ENCODE data around the gene DDIT4L.
"Not testable (repeated sequence)": the region's sequence is repeated elsewhere in the genome, so short reads cannot be mapped to it uniquely, and the experiment has no call there.

DDIT4L gene

GRCh38 chr4:100166297-100167039 is 23.8 kb downstream of the DDIT4L start:
- DNase-seq (ENCODE audit: low read depth in 2 of 2), result no peak

DNA sequence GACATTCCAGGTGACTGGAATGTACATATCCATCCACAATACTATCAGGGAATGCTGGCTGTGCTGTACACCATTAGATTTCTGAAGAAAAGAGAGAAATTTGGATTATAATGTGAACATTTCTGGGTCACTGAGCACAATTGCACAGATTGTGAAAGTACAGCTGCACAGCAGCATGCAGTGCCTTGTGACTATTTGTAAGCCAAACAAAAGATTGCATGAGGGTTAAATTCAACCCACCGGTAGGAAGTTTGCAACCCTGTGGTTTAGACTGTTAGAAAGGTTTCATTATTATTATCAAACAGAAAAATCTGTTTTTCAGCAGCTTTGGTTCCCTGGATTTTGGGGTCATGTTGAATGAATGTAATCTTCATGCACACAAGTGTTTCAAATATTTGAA is 24.5 kb downstream of the DDIT4L start:
- DNase-seq (ENCODE audit: low read depth in 2 of 2), result no peak

- DNase-seq (ENCODE audit: low read depth in 2 of 2), result no peak
Measured at GRCh38 chr4:100164808-100165760, 25.2 kb downstream of the DDIT4L start.

GRCh38 chr4:100162027-100162685 is 28.1 kb downstream of the DDIT4L start:
- DNase-seq (ENCODE audit: low read depth in 2 of 2), result no peak

DNA sequence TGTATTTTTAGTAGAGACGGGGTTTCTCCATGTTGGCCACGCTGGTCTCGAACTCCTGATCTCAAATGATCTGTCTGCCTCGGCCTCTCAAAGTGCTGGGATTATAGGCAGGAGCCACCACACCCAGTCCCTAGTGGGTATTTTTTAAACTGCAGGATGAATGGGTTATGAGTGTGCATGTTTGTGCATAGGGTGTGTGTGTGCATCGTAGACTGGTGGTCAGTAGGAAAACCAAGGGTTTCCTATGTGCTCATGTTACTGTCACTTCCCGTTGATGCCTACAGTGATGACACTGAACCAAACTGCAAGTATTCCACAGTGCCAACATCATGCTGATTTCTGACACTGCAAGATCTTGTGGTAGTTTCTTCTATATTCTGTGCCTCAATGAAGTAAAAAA is 41.1 kb downstream of the DDIT4L start:
- no peak for DNase-seq (ENCODE audit: low read depth in 2 of 2)

- DNase-seq (ENCODE audit: low read depth in 2 of 2), result no peak
Measured at GRCh38 chr4:100147684-100148083, 42.6 kb downstream of the DDIT4L start.

- DNase-seq (ENCODE audit: low read depth in 2 of 2), result no peak
Measured at GRCh38 chr4:100147198-100147597, 43.1 kb downstream of the DDIT4L start.

DNA sequence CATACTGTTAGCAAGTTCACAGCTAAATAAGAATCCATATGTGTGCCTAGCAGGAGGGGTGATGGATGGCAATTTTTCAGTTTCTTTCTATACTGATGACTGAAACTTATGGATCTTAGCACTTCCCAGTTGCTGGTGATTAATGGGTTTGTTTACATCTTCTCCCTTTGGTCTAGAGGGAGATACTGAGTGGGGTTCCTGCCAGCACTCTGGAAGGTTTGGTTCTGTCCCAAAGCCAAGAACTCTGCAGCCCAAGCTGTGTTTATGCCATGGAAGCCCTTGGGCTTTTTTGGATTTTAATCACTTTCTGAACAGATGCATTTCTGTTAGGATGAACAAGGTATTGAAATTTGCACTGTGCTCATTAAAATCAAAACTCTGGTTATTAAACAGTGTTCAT is 43.5 kb downstream of the DDIT4L start:
- no peak for DNase-seq (ENCODE audit: low read depth in 2 of 2)

DNA sequence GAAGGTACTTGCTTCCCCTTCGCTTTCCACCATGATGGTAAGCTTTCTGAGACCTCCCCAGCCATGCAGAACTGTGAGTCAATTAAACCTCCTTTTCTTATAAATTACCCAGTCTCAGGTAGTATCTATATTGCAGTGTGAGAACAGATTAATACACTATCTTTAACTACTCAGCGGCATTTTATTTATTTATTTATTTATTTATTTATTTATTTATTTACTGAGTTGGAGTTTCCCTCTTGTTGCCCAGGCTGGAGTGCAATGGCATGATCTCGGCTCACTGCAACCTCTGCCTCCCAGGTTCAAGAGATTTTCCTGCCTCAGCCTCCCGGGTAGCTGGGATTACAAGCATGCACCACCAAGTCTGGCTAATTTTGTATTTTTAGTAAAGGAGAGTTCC is 52.9 kb downstream of the DDIT4L start:
- not testable (repeated sequence) for DNase-seq (ENCODE audit: low read depth in 2 of 2)

All from activated CD4-positive, alpha-beta T cell treated with anti-CD3 and anti-CD28 coated beads for 24 hours (primary cell).